ENCODE results near the gene AGBL5.
A peak's percentile ranks its signal among the peaks of the same experiment; 100 is the strongest.
"Not testable (repeated sequence)": the region's sequence is repeated elsewhere in the genome, so short reads cannot be mapped to it uniquely, and the experiment has no call there.

The AGBL5 gene

GRCh38 chr2:27093430-27094352 is 42.2 kb downstream of the AGBL5 start:
- DNase-seq: no peak

GRCh38 chr2:27094353-27094984 is 43.0 kb downstream of the AGBL5 start:
- no peak for DNase-seq

DNA sequence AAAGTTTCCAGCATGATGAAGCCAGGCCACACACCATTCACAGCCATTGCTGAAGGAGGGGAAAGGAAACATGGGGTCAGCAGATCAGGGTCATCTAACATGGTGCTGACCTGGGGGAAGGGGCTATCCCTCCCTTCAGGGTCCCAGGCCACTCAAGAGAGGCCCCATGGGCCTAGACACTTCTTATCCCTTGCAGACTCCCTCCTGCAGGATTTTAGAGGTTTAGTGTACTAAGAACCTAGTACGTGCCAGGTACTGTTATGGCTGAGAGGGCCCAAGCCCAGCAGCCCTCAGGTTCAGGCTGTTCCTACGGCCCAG is 43.9 kb downstream of the AGBL5 start:
- DNase-seq: no peak

DNA sequence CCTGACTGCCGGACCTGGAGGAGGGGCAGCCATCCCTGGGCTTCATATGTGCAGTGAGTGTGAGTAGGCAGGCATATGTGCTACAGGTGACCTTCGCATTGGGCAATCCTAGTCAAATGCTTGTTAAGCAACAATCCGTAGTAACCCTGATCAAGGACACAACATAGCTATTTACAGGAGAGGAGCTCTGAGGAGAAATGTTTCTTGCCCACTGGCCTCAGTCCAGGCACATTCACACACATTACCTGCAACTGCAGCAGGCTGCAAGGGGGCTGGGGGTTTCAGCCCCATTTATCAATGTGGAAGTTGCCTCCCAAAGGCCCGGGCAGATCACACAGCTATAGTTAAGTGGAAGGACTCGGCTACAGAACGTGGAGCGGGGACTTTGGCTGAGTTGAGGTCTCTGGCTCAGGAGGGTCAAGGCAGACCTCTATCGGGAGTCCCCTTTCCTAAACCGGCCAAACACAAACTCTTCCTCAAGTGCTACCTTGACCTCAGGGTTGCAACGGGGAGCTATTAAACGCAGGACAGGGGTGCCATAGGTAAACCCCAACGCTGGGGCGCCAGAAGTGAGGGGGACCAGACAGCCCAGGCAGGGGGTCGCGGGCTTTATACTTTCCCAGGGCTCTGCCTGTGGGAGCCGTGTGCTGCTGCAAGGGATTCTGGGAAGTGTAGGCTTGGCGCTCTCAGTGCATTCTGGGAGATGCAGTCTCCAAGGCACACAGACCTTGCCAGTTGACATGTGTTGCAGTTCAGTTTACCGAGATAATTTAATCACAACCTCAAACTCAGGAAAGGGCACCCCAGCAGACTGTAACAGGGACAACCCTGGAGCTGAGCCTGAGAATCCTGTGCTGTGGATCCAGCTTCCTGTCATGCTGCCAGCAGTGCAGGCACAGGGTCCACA is 44.5 kb downstream of the AGBL5 start:
- peak; percentile 97 for DNase-seq

DNA sequence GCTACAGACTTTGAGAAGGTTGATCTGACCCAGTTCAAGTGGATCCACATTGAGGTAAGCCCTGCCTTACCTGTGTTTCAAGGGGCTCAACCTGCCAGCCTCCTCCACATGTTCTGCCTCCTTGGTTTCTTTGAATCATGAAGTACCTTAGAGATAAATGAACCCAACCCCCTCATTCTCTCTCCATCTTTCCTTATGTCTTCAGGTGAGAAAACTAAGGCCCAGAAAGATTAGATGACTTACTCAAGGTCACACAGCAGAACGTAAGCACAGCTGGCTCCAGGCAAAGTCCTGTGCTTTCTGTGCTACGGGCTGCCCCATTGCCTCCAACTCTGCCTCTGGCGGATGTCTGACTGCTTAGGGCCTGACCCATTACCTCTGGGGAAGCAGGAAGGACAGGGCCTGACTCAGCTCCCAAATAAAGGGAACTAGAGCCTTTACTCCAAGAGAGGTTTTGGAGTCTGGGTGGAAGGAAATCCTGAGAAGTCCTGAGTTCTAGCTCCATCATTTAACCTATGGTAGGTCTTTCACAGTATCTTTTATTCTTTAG is 45.4 kb downstream of the AGBL5 start:
- no peak for DNase-seq

DNA sequence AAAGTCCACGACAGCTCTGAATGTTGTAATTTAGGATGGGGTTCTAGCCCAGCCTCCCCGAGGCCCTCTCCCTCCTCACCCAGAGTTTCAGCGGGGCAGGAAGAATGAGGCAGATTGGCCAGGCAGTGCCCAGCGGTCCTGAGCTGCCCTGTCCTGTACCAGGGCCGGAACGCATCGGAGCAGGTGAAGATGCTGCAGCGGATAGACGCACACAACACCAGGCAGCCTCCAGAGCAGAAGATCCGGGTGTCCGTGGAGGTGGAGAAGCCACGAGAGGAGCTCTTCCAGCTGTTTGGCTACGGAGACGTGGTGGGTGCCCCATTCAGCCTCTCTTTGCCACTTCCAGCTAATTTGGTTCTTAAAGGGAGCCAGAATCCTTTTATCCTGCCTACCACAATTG is 45.9 kb downstream of the AGBL5 start:
- DNase-seq: no peak

GRCh38 chr2:27099334-27099955 is 48.0 kb downstream of the AGBL5 start:
- DNase-seq: no peak

GRCh38 chr2:27100036-27100435 is 48.6 kb downstream of the AGBL5 start:
- DNase-seq: no peak

DNA sequence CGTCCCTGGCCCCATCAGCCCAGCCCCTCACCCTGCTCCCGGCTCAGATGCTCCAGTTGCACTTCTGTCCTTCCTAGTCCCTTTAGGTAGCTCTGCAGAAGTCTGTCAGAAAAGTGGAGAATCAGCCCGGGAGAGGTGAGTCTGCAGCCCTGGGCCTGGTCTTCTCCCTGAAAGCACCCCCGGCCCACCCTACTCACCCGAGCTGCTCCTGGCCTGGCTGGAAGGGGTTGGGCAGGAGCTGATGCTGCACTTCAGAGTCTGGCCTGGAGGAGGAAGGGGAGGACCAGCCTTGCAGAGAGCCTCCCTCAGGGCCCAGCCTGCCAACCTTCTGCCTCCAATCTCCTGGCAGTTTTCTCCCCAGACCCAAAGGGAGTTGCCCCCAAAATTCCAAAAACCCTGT is 50.9 kb downstream of the AGBL5 start:
- DNase-seq: no peak

DNA sequence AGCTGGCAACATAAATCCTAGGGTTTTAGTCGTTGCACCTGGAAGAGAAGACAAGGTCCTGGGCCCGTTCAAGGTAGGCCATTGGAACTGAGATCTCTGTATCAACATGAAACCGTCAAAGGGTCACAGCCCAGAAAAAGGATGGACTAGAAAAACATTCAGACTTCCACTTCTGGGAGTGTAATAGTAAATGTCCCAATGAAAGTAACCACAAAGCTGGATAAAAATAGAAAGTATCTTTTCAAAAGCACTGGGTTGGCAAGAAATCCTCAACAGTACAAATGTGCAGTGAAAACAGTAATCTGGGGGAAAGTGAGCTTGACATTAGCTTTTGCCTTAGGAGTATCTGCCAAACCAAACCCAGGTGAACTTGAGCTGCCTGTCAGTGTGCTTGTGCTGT is 54.5 kb downstream of the AGBL5 start:
- DNase-seq: no peak

DNA sequence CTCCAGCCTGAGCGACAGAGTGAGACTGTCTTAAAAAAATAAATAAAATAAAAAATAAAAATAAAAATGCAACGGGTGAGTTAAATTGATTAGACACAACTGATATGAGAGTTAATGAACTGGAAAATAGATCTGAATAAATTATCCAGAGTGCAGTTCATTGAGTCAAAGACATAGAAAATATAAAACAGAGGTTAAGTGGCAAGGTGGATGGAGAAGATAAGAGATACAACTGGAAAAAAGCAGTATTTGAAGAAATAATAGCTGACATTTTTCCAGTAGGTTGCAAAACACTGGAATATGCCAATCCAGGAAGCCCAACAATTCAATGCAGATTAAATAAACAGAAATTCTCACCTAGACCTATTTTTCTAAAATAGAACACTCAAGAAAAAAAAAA is 56.8 kb downstream of the AGBL5 start:
- no peak for DNase-seq

DNA sequence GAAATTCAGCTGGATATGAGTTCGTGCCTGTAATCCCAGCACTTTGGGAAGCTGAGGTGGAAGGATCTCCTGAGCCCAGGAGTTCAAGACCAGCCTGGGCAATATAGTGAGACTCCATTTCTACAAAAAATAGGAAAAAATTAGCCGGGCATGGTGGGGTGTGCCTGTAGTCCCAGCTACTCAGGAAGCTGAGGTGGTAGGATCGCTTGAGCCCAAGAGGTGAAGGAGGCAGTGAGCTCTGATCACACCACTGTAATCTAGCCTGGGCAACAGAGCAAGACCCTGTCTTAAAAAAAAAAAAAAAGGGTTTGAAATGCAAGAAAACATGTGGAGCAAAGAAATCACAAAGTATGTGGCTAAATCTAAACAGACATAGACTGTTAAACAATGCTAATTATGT is 57.6 kb downstream of the AGBL5 start:
- no peak for DNase-seq

GRCh38 chr2:27110603-27111352 is 59.3 kb downstream of the AGBL5 start:
- DNase-seq: not testable (repeated sequence)

DNA sequence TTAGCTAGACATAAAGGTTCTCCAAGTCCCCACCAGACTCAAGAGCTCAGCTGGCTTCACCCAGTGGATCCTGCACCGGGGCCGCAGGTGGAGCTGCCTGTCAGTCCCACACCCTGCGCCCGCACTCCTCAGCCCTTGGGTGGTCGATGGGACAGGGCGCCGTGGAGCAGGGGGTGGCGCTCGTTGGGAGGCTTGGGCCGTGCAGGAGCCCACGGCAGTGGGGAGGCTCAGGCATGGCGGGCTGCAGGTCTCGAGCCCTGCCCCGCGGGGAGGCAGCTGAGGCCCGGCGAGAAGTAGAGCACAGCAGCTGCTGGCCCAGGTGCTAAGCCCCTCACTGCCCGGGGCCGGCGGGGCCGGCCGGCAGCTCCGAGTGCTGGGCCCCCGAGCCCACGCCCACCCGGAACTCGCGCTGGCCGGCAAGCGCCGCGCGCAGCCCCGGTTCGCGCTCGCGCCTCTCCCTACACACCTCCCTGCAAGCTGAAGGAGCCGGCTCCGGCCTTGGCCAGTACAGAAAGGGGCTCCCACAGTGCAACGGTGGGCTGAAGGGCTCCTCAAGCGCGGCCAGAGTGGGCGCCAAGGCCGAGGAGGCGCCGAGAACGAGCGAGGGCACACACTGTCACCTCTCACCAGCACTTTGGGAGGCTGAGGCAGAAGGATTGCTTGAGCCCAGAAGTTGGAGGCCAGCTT is 60.1 kb downstream of the AGBL5 start:
- DNase-seq: not testable (repeated sequence)

- no peak for DNase-seq
Observed at GRCh38 chr2:27115519-27115918, 64.1 kb downstream of the AGBL5 start.

- DNase-seq: peak; percentile 33
Observed at GRCh38 chr2:27117995-27118524, 66.6 kb downstream of the AGBL5 start.

GRCh38 chr2:27118525-27119329 is 67.3 kb downstream of the AGBL5 start, which contains the start of gene CGREF1:
Gene CGREF1, minus strand, starts transcription at chr2:27119128. Its CDS starts 14,762 bp downstream, at chr2:27104366.
- peak; percentile 47 for DNase-seq

- not testable (repeated sequence) for DNase-seq
Observed at GRCh38 chr2:27119330-27119670, 67.8 kb downstream of the AGBL5 start.

All from NCI-H2171 treated with DMSO at 0.1 percent for 48 hours (cell line).